HG03521 (cell line): Measurements from ENCODE around the gene KRT83.
A peak's percentile ranks its signal among the peaks of the same experiment; 100 is the strongest.

Source experiments
- ATAC-seq: cut with Tn5 transposase; IDR thresholded peaks from one replicate; pipeline ENCODE4 v1.9.1; 2021; ENCODE audit warnings: mild to moderate bottlenecking, moderate library complexity; ENCODE audit not compliant: unreplicated experiment

The KRT83 gene

GRCh38 chr12:52320784-52321400 lies at the start of gene KRT83:
Gene KRT83 (minus strand): TSS chr12:52321398. CDS start chr12:52321335, 63 bp downstream.
- no peak for ATAC-seq

- no peak for ATAC-seq
Measured at GRCh38 chr12:52369809-52370208, 48.6 kb upstream of the KRT83 start.

- ATAC-seq, result no peak
Measured at GRCh38 chr12:52369211-52369610, 48.0 kb upstream of the KRT83 start.

- no peak for ATAC-seq
Measured at GRCh38 chr12:52368508-52368907, 47.3 kb upstream of the KRT83 start.

GRCh38 chr12:52367876-52368275 lies 46.7 kb upstream of the KRT83 start:
- ATAC-seq, result no peak

GRCh38 chr12:52366738-52367485 lies 45.7 kb upstream of the KRT83 start, which contains the start of gene KRT85:
Gene KRT85 (minus strand): TSS chr12:52367481. CDS start chr12:52367405, 76 bp downstream.
- no peak for ATAC-seq

- ATAC-seq, result no peak
Measured at GRCh38 chr12:52364901-52365489, 43.8 kb upstream of the KRT83 start.

GRCh38 chr12:52364061-52364460 lies 42.9 kb upstream of the KRT83 start:
- no peak for ATAC-seq

GRCh38 chr12:52363111-52363679 lies 42.0 kb upstream of the KRT83 start:
- no peak for ATAC-seq

- ATAC-seq, result no peak
Measured at GRCh38 chr12:52362118-52362726, 41.0 kb upstream of the KRT83 start.

GRCh38 chr12:52361553-52361952 lies 40.4 kb upstream of the KRT83 start:
- no peak for ATAC-seq

GRCh38 chr12:52360663-52361271 lies 39.6 kb upstream of the KRT83 start:
- no peak for ATAC-seq

GRCh38 chr12:52360106-52360662 lies 39.0 kb upstream of the KRT83 start:
- no peak for ATAC-seq

GRCh38 chr12:52359621-52360061 lies 38.4 kb upstream of the KRT83 start:
- ATAC-seq, result no peak

- ATAC-seq, result peak; percentile 84
Measured at GRCh38 chr12:52358575-52359350, 37.6 kb upstream of the KRT83 start.

- no peak for ATAC-seq
Measured at GRCh38 chr12:52356762-52357580, 35.8 kb upstream of the KRT83 start.

- no peak for ATAC-seq
Measured at GRCh38 chr12:52356031-52356761, 35.0 kb upstream of the KRT83 start.

- no peak for ATAC-seq
Measured at GRCh38 chr12:52355176-52355575, 34.0 kb upstream of the KRT83 start.
